ENCODE data around the gene QSOX2. TPM values are rescaled to one million over a fixed set of nuclear protein-coding genes. Genes with fewer than 3 reads are reported as not detected.

QSOX2 gene
- total RNA-seq, 6 experiments from 2014 or later, result 20.1 to 24.9 (median 21.9) TPM

GRCh38 chr9:136287960-136288753, 42.5 kb upstream of the QSOX2 start:
- no peak for TF ChIP-seq CTCF (IDR thresholded peaks at IDR 0.05)

GRCh38 chr9:136286987-136287379, 41.4 kb upstream of the QSOX2 start:
- no peaks in the 10 kb centered on the region for H3K36me3 Mint-ChIP-seq (ENCODE audit: low read depth)
- H3K27ac Mint-ChIP-seq, result no peak overlapping the region
- H3K27me3 Mint-ChIP-seq (ENCODE audit: insufficient read depth), result peaks cover 18% of the 10 kb centered on the region
- no peaks in the 10 kb centered on the region for H3K4me1 Mint-ChIP-seq (ENCODE audit: low read depth)
- H3K9me3 Mint-ChIP-seq, result no peaks in the 10 kb centered on the region
- DNase-seq, result no peak
- TF ChIP-seq CTCF (IDR thresholded peaks at IDR 0.05), result no peak
- no peak overlapping the region for H3K4me3 Mint-ChIP-seq

More at GRCh38 chr9:136287960-136288753, 42.5 kb upstream of the QSOX2 start:
- Mint-ChIP-seq H3K27me3 (ENCODE audit: insufficient read depth) (peaks cover 16% of the 10 kb centered on the region), H3K36me3 (ENCODE audit: low read depth) (no peaks in the 10 kb centered on the region), H3K4me3 (no peak overlapping the region), H3K4me1 (ENCODE audit: low read depth) (no peaks in the 10 kb centered on the region), H3K9me3 (no peaks in the 10 kb centered on the region), H3K27ac (no peak overlapping the region)
- DNase-seq, result no peak

- Mint-ChIP-seq H3K27ac (no peak overlapping the region), H3K4me1 (ENCODE audit: low read depth) (no peaks in the 10 kb centered on the region), H3K4me3 (no peak overlapping the region), H3K27me3 (ENCODE audit: insufficient read depth) (peaks cover 18% of the 10 kb centered on the region), H3K36me3 (ENCODE audit: low read depth) (no peaks in the 10 kb centered on the region), H3K9me3 (no peaks in the 10 kb centered on the region)
- no peak for DNase-seq
- no peak for TF ChIP-seq CTCF (IDR thresholded peaks at IDR 0.05)
Observed at GRCh38 chr9:136286359-136286986, 40.9 kb upstream of the QSOX2 start.

GRCh38 chr9:136285501-136286358, 40.1 kb upstream of the QSOX2 start:
- Mint-ChIP-seq H3K4me1 (ENCODE audit: low read depth) (no peaks in the 10 kb centered on the region), H3K36me3 (ENCODE audit: low read depth) (no peaks in the 10 kb centered on the region), H3K4me3 (no peak overlapping the region), H3K27me3 (ENCODE audit: insufficient read depth) (peaks cover 18% of the 10 kb centered on the region), H3K27ac (no peak overlapping the region), H3K9me3 (no peaks in the 10 kb centered on the region)
- DNase-seq, result no peak
- no peak for TF ChIP-seq CTCF (IDR thresholded peaks at IDR 0.05)

GRCh38 chr9:136284951-136285350, 39.3 kb upstream of the QSOX2 start:
- Mint-ChIP-seq H3K27me3 (ENCODE audit: insufficient read depth) (peaks cover 20% of the 10 kb centered on the region), H3K4me3 (no peak overlapping the region), H3K27ac (no peak overlapping the region), H3K9me3 (peaks cover 3% of the 10 kb centered on the region; the same call in 1 of the 2 replicates), H3K36me3 (ENCODE audit: low read depth) (no peaks in the 10 kb centered on the region), H3K4me1 (ENCODE audit: low read depth) (no peaks in the 10 kb centered on the region)
- DNase-seq, result no peak
- TF ChIP-seq CTCF (IDR thresholded peaks at IDR 0.05), result no peak

All from HFFc6 (cell line).